ENCODE results near the gene TMPRSS3. TPM values are rescaled to one million over a fixed set of nuclear protein-coding genes. Genes with fewer than 3 reads are reported as not detected.

Gene TMPRSS3
- total and polyA plus RNA-seq, 9 of the 15 experiments (the other 6 are each of a cell fraction or from before 2014, with no cell fraction given) = 0.07 TPM; not detected in 8

- WGBS (ENCODE audit: insufficient coverage, low coverage, missing lambda C conversion rate) = 24% methylated on average over 16 of the region's 16 CpGs
- FAIRE-seq = no peak
- intact Hi-C loops (cut with micrococcal nuclease) = no loop called here
- TF ChIP-seq ZKSCAN1 (IDR thresholded peaks at IDR 0.05; ENCODE audit: low read depth, low read length) (no peak), SRSF3 (IDR thresholded peaks at IDR 0.05; ENCODE audit: insufficient read depth, low read length) (no peak), RBM22 (IDR thresholded peaks at IDR 0.05; ENCODE audit: low read depth, low read length, poor library complexity, severe bottlenecking) (no peak), PRMT5 (CRISPR knock-in tag; IDR thresholded peaks at IDR 0.05) (no peak), ARID3B (CRISPR knock-in tag; IDR thresholded peaks at IDR 0.05; ENCODE audit: borderline replicate concordance) (no peak), ATF4 (CRISPR knock-in tag; IDR thresholded peaks at IDR 0.05) (no peak), ARHGAP35 (IDR thresholded peaks at IDR 0.05; ENCODE audit: partially characterized antibody) (no peak), HNRNPK (IDR thresholded peaks at IDR 0.05; ENCODE audit: low read depth, low read length, poor library complexity, severe bottlenecking) (no peak), ZNF444 (CRISPR knock-in tag; IDR thresholded peaks at IDR 0.05) (no peak), MEIS2 (IDR thresholded peaks at IDR 0.05; ENCODE audit: partially characterized antibody) (no peak), EWSR1 (IDR thresholded peaks at IDR 0.05; ENCODE audit: borderline replicate concordance, low read depth, partially characterized antibody) (no peak), TRIM28 (IDR thresholded peaks at IDR 0.05) (no peak), ZC3H11A (IDR thresholded peaks at IDR 0.05; ENCODE audit: low read depth, low read length) (no peak)
Observed at GRCh38 chr21:42373908-42374455, 21.9 kb downstream of the TMPRSS3 start.

More at GRCh38 chr21:42373908-42374455, 21.9 kb downstream of the TMPRSS3 start:
- ChIA-PET CTCF (ENCODE audit: low intra/inter-chr PET ratio) (no interaction called here), POLR2A (no interaction called here)
- Histone ChIP-seq H3K4me3 (no peak overlapping the region), H3K36me3 (ENCODE audit: control insufficient read depth, insufficient read depth, low read length) (no peaks in the 10 kb centered on the region), H2AFZ (ENCODE audit: low read depth, low read length) (no peak overlapping the region), H3K79me2 (ENCODE audit: control insufficient read depth, insufficient read depth, low read length) (no peaks in the 10 kb centered on the region), H3K27me3 (ENCODE audit: control insufficient read depth in 2 of 2, insufficient read depth in 2 of 2, low read length in 2 of 2) (peaks cover 16 to 66% of the 10 kb centered on the region in 2 experiments; a peak in 4 of 5 replicates), H3K9me1 (ENCODE audit: control insufficient read depth, insufficient read depth, low read length) (no peaks in the 10 kb centered on the region), H4K20me1 (replicated peaks; ENCODE audit: control insufficient read depth, insufficient read depth, low read length) (peaks cover 11% of the 10 kb centered on the region; the same call in 1 of the 2 replicates), H3K9me3 (replicated peaks; ENCODE audit: control insufficient read depth, insufficient read depth, low read depth, low read length) (no peaks in the 10 kb centered on the region), H3K27ac (ENCODE audit: extremely low read depth, low read depth, low read length) (no peak overlapping the region), H3K9ac (ENCODE audit: insufficient read depth in 1 of 2, low read depth in 2 of 2, low read length in 2 of 2) (peak overlapping the region in 1 of 2 experiments; percentile 50; a peak in 1 of 4 replicates), H3K4me2 (ENCODE audit: insufficient read depth, low read length) (no peak overlapping the region; the same call in 1 of the 2 replicates), H3K4me1 (replicated peaks in 1 of 2; ENCODE audit: control insufficient read depth in 2 of 2, insufficient read depth in 2 of 2, low read length in 2 of 2) (peaks cover 13 to 34% of the 10 kb centered on the region in 2 experiments; a peak in 4 of 5 replicates)
- ATAC-seq (no peak), DNase-seq (ENCODE audit: extremely low read depth in 1 of 4, low spot score in 3 of 4) (no peak)
- in situ Hi-C loops (cut with MboI) = no loop called here
- no TSS peak for BruUV-seq (replicated peaks)
